Stimulated activated CD4-positive, alpha-beta T cell treated with anti-CD3 and anti-CD28 coated beads, Interleukin-12 subunit alpha, Interleukin-12 subunit beta, amount 100 ng/mL, for 4 hours (primary cell): ENCODE results near the gene PHLDB2.

Experiments
- DNase-seq: peaks from one replicate; pipeline ENCODE4 v3.0.0-alpha.2; 2020

PHLDB2 gene

GRCh38 chr3:111852540-111852939 is 6.5 kb upstream of the PHLDB2 start:
- DNase-seq = no peak

DNA sequence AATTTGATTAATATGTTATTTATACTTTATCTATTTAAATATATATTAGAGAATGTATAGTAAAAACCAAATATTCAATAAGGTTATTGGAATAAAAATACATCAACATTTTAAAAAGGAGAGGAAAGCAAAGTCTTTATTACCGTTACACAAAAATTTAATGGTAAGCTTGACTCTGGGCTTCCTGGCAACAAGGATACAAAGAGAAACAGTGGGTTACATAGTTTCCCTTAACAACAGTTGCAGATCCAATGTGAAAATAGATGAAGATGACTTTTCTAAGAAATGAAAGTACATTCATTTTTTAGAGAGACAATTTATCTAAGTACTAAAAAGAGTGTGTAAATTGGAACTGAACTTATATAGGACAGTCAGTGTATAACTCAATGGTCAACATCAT is 6.0 kb upstream of the PHLDB2 start:
- DNase-seq = no peak

GRCh38 chr3:111854990-111855389 is 4.1 kb upstream of the PHLDB2 start:
- no peak for DNase-seq

DNA sequence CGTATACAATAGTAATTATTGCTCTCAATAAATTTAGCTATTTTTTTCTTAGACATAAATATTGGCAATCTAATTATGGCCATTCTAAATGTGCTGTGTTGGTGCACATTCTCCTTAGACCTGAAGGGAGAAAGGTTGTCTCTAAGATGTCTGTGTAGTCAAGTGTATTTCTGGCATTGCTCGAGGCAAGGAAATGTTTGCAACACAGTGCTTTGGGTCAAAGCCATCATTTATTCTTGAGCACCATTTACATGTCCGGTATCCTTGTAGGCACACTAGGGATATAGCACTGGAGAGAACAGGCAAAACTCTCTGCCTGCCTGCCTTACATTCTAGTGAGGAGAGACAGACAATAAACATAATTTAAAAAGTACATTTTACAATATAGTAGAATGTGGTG is 2.6 kb upstream of the PHLDB2 start:
- DNase-seq = no peak

GRCh38 chr3:111857474-111857873 is 1.6 kb upstream of the PHLDB2 start:
- DNase-seq = no peak

DNA sequence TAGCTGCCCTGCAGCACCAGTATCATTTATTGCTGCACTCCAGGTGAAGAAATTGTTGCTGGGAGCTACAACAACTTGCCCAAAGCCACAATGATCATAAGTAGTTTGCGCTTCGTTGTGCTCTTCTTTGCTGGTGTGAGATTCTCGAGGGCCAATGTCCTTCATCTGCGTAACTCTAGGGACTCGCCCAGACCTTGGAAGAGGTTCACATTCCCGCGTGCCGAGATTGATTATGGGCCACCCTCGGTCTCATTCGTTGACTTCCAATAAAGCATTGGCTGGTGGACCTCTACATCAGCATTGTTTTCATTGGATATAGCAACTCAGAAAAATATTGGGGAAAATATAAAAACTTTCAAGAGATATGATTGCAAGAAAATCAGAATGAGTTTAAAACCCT is 423 bp upstream of the PHLDB2 start:
- DNase-seq = no peak

DNA sequence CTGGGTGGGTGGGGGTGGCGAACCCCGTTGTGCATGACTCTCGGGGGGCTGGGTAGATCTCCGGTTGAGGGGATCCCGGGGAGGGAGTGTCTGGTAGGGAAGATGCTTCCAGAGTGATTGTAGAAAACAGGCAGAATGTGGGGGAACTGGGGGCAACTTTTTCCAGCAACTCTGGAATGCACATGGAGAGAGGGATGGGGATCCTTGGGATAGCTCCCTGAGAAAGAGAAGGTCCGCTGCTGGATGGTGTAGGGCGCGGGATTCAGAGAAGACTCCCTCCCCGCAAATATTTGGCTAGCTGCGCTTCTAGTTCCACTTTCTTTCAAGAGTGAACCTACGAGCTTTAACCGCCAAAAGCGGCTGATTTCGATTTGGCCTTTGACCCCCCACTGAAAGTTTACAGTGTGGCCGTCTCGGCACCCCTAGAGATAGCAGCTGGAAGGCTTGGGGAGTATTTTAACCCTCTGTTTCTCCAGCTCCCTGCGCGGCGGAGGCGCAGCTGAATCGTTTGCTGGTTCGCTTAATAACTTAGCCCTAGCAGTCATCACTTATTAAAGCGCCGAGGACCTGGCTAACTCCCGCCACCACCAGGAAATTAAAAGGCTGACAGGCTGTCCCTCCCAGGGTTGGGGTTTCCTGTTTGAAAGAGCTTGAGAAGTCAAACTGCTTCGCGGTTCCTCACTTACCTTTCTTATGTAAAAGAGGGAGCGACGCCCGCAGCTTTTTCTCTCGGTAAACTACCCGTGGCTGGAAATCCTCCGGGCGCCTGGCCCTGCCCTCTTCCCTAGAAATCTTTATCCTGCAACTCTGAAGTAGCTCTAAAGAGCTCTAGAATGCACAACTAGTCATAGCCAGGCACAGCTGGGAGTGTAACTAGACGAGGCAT is 1.2 kb downstream of the PHLDB2 start:
- DNase-seq = peak; percentile 29

- no peak for DNase-seq
These were observed 2.3 kb downstream of the PHLDB2 start for GRCh38 chr3:111861391-111861790.

DNA sequence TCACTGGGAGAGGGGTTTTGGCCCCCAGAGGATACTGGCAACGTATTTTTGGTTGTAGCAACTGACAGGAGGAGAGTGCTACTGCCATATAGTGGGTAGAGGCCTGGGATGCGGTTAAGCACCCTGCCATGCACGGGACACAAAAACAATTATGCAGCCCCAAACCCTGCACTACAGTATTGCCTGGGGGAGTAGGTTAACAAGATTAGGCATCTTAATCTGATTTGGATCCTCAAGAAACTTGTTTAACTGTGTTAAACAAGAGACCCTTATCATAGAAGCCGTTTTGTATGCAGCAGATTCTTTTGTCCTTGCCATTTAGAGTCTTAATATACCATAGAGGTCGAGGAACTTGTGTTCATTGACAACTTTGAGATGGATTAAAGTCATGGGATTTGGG is 3.4 kb downstream of the PHLDB2 start:
- no peak for DNase-seq

DNA sequence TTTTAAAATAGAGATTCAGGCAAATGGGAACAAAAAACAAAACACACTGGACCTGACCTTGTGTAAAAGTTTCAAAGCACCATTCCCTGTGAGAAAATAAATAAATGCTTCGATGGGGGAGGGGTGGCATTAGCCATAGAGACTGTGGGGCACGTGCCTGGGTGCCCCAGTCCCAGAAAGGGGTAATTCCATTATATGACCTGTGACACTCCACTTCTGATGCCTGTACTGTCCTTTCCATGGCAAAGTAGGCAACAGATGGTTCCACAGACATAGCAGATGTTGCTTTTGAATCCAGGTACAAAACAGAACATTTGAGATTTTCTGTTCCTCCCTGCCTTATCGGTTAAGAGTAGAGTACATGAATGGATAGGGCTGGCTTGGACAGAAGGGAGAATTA is 3.9 kb downstream of the PHLDB2 start:
- DNase-seq = no peak

- DNase-seq = no peak
These were observed 5.1 kb downstream of the PHLDB2 start for GRCh38 chr3:111863942-111864694.

GRCh38 chr3:111864821-111865656 is 6.0 kb downstream of the PHLDB2 start:
- DNase-seq = no peak

DNA sequence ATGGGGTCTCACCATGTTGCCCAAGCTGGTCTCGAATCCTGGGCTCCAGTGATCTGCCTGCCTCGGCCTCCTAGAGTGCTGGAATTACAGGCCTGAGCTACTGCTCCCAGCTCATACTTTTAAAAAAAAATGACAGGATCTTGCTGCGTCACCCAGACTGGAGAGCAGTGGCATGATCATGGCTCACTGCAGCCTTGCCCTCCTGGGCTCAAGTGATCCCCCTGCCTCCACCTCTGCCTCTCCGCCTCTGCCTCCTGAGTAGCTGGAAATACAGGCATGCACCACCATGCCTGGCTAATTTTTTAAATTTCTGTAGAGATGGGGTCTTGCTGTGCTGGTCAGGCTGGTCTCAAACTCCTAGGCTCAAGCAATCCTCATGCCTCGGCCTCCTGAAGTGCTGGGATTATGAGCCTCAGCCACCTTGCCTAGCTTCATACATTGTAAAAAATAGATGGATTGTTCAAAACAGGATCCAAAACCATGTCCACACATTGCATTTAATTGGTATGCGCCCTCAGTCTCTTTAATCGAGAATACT is 8.9 kb downstream of the PHLDB2 start:
- DNase-seq = no peak

- DNase-seq = no peak
These were observed 11.6 kb downstream of the PHLDB2 start for GRCh38 chr3:111870620-111871019.

GRCh38 chr3:111871809-111872623 is 13.0 kb downstream of the PHLDB2 start:
- DNase-seq = no peak

GRCh38 chr3:111872979-111873378 is 13.9 kb downstream of the PHLDB2 start:
- no peak for DNase-seq

DNA sequence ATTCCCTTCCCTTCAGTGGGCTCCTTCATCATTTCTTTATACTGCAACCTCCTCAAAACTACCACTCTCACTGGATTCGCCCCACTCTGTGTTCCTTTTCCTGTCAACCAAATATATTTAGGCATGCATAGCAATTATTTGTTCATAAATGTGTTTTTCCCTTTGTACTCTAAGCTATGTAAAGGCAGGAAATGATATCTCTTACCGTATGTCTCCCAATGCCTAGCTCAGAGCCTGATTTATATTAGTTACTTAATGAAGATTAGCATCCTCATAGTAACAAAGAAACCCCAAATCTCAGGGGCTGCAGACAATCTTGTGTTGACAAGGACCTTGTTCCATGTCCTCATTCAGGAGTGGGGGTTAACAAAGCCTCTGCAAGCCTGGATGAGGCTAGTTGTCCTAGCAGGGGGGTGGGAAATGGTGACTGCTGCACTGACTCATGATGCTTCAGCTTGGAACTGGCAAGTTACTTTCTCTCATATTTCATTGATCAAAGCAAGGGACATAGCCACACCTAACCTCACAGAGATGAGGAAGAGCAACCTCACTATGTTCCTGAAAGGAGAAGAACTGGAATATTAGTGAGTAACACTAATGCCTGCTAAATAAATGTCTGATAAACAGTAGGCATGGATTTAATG is 15.2 kb downstream of the PHLDB2 start:
- no peak for DNase-seq

GRCh38 chr3:111881480-111881879 is 22.4 kb downstream of the PHLDB2 start:
- DNase-seq = no peak

DNA sequence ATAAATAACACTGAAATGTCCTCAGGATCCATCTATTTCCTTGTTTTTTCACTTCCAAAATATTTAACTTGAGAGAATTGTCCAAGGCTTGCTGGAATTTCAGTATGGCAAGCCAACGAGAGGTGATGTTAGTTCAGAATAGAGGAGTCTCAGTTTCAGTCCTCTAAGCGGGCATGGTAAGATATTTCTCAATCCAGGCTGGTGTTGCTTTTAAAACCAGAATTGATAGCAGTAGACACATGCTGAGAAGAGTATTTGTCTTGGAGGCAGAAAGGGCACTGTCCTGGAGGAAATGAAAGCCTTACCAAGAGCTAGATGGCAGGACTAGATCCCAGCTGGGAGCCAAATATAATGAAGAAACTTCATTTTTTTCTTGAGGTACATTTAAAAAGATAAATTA is 23.1 kb downstream of the PHLDB2 start:
- no peak for DNase-seq

DNA sequence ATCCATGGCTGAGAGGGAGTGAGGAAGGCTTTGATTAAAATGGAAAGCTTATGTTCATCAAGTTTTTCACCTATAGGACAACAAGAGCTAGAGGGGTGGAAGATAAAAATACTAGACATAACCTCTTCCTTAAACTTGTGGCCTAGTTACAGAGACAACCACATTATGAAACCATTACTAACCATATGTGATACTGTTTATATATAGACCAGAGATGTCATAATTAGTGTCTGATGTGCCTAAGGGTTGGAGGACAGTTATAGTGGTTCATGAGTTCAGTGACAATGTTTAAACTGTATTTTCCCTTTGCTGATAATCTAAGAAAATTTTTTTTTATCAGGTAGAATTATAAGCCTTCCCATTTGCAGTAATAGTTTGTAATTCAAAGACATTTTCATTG is 23.7 kb downstream of the PHLDB2 start:
- DNase-seq = no peak

GRCh38 chr3:111884411-111885018 is 25.4 kb downstream of the PHLDB2 start:
- DNase-seq = no peak
